Putamen (tissue), 1 donor: ENCODE results near the gene CRACR2A.

Experiments
- DNase-seq: peaks from one replicate; pipeline ENCODE4 v3.0.0-alpha.2; 2016; ENCODE audit warnings: low spot score

Gene CRACR2A

GRCh38 chr12:3752096-3752709 lies 706 bp downstream of the CRACR2A start:
- DNase-seq = no peak

GRCh38 chr12:3751151-3752095 lies 1.5 kb downstream of the CRACR2A start:
- no peak for DNase-seq

- DNase-seq = no peak
Measured at GRCh38 chr12:3750616-3751015, 2.3 kb downstream of the CRACR2A start.

- DNase-seq = no peak
Measured at GRCh38 chr12:3748620-3749019, 4.3 kb downstream of the CRACR2A start.

GRCh38 chr12:3747976-3748619 lies 4.8 kb downstream of the CRACR2A start:
- DNase-seq = no peak

- no peak for DNase-seq
Measured at GRCh38 chr12:3747543-3747942, 5.4 kb downstream of the CRACR2A start.

- DNase-seq = no peak
Measured at GRCh38 chr12:3746758-3747157, 6.2 kb downstream of the CRACR2A start.

GRCh38 chr12:3745152-3745551 lies 7.8 kb downstream of the CRACR2A start:
- DNase-seq = no peak

GRCh38 chr12:3744229-3744901 lies 8.5 kb downstream of the CRACR2A start:
- DNase-seq = no peak

GRCh38 chr12:3743803-3744202 lies 9.1 kb downstream of the CRACR2A start:
- no peak for DNase-seq

GRCh38 chr12:3741882-3742672 lies 10.8 kb downstream of the CRACR2A start:
- no peak for DNase-seq

- DNase-seq = no peak
Measured at GRCh38 chr12:3740480-3741231, 12.3 kb downstream of the CRACR2A start.

- DNase-seq = no peak
Measured at GRCh38 chr12:3735432-3735831, 17.5 kb downstream of the CRACR2A start.

GRCh38 chr12:3732901-3733300 lies 20.0 kb downstream of the CRACR2A start:
- DNase-seq = no peak

- DNase-seq = no peak
Measured at GRCh38 chr12:3730111-3730510, 22.8 kb downstream of the CRACR2A start.

- DNase-seq = no peak
Measured at GRCh38 chr12:3728686-3729085, 24.2 kb downstream of the CRACR2A start.

- no peak for DNase-seq
Measured at GRCh38 chr12:3727877-3728632, 24.9 kb downstream of the CRACR2A start.

GRCh38 chr12:3727354-3727753 lies 25.6 kb downstream of the CRACR2A start:
- no peak for DNase-seq

GRCh38 chr12:3726456-3726855 lies 26.5 kb downstream of the CRACR2A start:
- DNase-seq = no peak
